Right forelimb (tissue), 1 donor: Measurements from ENCODE around the gene ATG2B.
"Not testable (repeated sequence)": the region's sequence is repeated elsewhere in the genome, so short reads cannot be mapped to it uniquely, and the experiment has no call there.

Source experiments
- DNase-seq: peaks from one replicate; pipeline ENCODE4 v3.0.0-alpha.2; 2018

ATG2B gene

DNA sequence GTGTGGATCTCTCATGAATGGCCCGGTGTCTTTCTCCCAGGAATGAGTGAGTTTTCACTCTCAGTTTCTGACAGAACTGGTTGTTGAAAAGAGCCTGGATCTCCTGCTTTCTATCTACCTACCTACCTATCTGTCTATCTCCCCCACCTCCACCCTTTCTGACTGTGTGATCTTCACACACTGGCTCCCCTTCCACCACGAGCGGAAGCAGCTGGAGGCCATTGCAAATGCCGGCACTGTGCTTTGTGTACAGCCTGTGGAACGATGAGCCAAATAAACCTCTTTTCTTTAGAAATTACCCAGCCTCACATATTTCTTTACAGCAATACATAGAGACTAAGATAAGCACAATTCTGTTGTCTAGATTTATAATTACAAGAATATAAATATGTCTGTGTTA is 7.4 kb upstream of the ATG2B start:
- DNase-seq: no peak

DNA sequence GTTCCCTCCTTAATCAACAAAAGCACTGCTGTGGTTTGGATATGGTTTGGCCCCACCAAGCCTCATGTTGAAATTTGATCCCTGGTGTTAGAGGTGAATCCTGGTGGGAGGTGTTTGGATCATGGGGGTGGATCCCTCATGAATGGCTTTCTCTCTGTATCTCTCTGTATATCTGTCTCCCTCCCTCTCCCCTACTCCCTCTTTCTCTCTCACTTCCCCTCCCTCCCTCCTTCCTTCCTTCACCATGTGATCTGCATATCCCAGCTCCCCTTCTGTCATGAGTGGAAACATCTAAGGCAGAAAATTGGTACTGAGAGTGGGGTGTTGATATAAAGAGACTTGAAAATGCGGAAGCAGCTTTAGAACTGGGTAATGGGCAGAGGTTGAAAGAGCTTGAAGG is 5.4 kb upstream of the ATG2B start:
- no peak for DNase-seq

DNA sequence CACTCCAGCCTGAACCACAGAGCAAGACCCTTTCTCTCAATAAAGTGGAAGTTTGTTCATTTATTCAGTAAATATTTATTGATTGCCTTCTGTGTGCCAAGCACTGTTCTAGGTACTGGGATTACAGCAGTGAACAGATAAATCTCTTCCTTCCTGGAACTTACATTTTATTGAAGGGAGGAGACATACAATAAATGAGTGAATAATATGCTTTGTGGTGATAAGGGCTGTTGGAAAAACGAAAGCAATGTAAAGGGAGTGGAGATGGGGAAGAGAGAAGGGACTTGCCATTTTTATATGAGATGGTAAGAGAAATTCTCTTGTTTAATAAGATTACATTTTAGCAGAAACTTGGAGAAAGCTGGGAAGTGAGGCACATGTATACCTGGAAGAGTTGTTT is 1.8 kb upstream of the ATG2B start:
- DNase-seq: no peak

DNA sequence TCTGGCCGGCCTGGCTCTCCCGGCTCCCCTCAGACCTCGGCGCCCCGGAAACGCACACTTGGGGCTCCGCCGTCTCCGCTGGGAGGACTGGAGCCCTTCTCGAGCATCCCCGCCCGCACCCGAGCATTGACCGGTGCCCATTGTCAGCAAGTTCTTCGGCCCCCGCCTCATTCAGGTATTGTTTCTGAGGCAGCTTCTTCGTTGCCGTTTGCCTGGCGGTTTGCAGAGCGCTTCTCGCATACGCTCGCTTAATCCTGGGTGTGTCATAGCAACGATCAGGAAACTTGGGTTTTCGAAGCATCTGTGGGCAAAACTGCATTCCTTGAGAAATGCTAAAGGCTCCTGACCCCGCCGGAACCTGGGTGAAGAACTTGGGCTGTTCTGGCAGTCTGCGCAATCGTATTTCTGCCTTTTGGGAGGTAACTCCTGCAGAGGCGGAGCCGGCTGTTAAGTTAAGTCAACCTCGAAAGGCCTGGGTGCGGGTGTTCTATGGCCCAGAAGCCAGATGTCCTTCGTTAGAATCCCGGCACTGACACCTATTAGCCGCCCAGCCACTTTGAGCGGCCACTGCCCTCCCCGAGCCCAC is 703 bp upstream of the ATG2B start:
- DNase-seq: no peak

DNA sequence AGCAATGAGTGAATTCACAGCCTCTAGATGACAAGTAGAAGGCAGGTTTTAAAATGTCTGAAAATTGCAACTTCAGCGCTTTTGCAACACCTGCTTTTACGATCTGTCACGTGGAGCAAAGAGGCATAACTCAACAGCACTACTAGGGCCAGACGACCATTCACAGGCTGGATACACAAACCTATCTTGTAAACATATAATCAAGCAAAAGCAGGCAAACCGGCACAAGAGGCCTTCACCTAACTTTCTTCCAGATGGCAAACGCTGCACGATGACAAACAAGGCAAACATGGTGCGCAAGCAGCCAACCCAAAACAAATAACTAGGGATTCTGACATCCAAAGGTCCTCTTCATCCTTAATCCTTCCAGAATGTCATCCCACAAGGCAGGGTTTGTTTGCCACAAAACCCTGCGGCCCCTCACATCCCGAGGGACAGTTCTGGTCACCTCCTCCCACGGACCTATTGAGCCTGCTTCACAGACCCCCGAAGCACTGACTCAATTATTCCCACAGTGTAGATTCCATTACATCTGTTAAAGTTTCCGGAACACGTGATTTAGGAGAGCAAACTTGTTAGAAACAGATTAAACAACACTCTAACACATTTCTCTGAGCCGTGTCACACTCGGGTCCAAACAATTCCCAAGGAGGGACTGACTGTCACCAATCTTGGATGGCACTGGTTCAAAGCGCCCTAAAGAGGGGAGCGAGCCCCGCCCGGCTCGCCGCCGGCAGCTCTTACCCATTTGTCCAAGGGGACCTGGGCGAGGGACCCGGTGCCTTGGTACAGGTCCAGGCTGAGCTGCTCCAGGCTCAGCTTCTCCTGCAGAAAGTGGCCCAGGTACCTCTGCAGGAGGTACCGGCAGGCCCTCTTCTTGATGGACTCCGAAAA is 823 bp downstream of the ATG2B start:
- no peak for DNase-seq

DNA sequence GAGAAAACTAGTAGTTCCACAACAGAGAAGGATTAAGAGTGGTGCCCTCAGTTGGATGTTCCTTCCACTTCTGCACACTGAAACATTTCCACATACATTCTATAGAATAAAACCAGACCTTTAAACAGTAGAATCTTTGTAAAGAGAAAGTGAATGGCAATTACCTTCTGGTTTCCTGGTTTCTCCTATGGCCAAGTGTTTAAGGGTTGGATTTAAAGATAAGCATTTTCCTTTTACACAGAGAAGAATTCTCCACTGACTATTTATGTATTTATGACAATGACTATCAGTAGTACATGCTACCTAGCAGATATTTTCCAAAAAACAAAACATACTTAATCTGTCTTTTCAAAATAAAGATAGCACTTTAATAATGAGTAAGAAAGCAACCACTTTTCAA is 3.2 kb downstream of the ATG2B start:
- DNase-seq: no peak

DNA sequence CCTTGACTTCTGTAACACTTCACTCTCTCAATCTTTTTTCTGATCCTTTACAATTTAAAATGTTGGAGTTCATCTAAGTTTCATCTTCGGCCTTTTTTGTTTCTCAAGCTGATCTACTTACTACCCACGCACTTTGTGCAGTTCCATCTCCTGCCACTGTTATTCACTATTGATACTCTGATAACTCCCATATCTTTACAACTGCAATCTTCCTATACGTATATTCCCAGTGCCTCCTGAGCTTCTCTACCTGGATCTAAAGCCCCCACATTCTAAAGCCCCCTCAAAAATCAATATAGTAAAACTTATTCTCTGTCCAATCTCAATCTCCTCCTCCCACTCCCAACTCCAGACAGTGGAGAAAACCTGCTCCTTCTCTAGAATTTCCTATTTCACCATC is 5.9 kb downstream of the ATG2B start:
- DNase-seq: no peak

DNA sequence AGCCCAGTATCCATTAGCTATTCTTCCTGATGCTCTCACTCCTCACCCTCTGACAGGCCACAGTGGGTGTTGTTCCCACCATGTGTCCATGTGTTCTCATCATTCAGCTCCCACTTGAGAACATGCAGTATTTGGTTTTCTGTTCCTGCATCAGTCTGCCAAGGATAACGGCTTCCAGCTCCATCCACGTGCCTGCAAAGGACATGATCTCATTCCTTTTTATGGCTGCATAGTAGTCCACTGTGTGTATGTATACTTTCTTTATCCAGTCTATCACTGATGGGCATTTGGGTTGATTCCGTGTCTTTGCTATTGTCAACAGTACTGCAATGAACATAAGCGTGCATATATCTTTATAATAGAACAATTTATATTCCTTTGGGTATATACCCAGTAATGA is 8.9 kb downstream of the ATG2B start:
- no peak for DNase-seq

DNA sequence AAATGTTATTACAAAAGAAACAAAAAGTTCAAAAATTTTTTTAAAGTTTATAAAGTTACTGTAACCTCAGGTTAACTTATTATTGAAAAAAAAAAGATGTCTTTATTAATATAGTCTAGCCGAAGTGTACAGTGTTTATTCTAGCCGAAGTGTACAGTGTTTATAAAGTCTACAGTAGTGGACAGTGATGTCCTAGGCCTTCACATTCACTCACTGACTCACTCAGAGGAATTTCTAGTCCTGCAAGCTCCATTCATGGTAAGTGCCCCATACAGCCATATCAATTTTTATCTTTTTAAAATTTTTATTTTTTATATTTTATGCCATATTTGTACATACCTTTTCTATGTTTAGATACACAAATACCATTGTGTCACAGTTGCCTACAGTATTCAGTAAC is 10.4 kb downstream of the ATG2B start:
- DNase-seq: no peak

DNA sequence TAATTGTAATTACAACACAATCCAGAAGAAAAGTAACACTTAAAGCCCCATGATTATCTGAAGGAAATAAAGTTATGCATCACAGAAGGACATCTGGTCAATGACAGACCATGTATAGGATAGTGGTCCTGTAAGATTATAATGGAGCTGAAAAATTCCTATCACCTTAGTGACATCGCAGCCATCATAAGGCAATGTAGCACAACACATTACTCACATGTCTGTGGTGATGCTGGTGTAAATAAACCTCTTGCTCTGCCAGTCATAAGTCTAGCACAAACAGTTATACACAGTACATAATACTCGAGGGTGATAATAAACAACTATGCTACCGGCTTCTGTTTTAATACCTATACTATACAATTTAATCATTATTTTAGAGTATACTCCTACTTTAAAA is 11.2 kb downstream of the ATG2B start:
- DNase-seq: no peak

DNA sequence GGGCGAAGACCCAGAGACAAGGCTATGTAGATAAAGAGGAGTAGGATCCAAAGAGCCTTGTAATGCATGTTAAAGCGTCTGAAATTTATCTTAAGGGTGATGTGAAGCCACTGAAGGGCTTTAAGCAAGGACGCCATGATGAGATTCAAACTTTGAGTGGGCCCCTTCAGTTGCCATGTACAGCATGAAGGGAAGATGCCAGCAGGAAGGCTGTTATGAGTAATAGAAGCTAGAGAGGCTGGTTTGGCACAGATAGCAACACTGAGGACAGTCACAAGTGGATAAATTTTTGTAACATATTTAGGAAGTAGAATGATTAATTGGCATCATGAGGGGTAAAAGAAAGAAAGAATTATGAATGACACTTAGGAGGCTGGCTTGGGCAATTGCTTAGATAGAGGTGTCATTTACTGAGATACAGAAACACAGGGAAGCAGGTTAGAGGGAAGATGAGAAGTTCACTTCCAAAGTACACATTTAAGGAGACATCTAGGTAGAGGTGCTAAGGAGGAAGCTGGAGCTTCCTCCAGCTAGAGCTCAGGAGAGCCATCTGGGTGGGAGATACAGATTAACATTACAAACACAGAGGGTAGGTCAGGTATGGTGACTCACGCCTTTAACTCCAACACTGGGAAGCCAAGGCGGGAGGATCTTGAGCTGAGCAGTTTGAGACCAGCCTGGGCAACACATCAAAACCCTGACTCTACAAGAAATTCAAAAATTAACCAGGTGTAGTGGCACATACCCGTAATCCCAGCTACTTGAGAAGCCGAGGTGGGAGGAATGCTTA is 13.7 kb downstream of the ATG2B start:
- DNase-seq: no peak

DNA sequence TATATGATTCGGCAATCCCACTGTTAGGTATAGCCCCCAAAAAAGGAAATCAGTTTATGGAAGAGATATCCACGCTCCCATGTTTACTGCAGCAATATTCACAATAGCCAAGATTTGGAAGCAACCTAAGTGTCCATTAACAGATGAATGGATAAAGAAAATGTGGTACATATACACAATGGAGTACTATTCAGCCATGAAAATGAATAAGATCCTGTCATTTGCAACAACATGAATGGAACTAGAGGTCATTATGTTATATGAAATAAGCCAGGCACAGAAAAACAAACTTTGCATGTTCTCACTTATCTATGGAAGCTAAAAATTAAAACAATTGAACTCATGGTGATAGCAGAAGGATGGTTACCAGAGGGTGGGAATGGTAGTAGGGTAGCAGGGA is 15.2 kb downstream of the ATG2B start:
- DNase-seq: not testable (repeated sequence)

DNA sequence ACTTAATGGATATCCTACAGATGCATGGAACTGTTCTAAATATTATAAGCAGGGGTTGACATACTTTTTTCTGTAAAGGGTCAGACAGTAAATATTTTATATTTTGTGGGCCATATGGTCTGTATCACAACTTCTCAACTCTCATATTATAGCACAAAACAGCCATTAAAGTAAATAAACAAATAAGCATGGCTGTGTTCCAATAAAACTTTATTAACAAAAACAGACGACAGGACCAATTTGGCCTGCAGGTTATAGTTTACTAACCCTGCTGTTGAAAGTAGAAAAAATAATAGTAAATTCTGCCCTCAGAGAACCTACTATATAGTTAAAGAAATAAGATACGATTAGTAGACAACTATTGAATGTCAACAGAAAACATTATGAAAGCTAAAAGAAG is 17.5 kb downstream of the ATG2B start:
- DNase-seq: no peak

DNA sequence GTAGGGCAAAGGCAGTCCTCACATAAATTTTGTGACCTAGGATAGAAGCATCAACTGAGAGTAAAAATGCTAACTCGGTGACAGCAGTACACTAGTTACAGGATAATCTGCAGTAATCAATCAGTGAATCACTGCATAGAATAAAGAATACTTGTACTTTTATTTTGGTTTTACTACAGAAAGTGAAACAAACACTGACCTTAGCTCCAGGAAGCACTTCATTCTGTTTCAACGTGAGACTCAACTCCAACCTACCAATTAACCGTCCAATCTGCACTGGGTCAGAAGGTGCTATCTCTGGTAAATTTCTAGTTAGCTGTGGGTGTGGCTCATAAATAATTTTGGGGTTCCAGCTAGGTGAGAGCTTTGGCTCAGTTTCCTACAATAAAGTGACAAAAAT is 21.8 kb downstream of the ATG2B start:
- no peak for DNase-seq

DNA sequence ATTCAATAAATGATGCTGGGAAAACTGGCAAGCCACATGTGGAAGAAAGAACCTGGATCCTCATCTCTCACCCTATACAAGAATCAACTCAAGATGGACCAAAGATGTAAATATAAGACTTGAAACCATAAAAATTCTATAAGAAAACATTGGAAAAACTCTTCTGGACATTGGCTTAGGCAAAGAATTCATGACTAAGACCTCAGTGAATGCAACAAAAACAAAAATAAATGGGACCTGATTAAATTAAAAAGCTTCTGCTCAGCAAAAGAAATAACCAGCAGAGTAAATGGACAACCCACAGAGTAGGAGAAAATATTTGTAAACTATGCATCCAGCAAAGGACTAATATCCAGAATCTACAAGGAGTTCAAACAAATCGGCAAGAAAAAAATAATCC is 24.6 kb downstream of the ATG2B start:
- DNase-seq: no peak

DNA sequence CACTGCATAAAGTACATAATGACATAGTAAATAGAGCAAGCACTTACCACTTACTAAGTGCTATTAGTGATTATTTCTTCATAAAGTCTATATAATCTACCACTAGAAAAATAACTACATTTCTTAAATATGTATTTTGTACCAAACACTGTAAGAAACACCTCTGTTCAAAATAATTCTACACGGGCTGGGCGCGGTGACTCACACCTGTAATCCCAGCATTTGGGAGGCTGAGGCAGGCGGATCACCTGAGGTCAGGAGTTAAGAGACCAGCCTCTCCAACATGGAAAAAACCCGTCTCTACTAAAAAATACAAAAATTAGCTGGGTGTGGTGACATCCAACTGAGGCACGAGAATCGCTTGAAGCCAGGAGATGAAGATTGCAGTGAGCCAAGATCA is 38.9 kb downstream of the ATG2B start:
- no peak for DNase-seq

DNA sequence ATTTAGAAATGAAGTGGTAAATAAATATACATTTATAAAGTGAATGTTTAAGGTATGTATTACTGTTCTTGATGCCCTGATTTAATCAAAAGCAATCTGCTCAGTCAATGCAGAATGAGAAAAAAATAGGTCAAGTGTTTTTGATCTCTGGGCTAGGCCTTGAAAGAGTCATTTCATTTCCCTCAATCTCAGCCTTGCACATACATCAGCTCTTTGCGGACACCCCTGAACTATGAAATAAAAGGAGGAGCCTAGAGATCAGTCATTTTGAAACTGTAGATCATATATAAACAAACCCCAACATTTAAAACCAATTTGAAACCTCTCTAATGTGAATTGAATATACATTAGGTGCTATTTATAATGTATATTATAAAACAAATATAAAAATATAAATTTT is 42.5 kb downstream of the ATG2B start:
- DNase-seq: no peak

DNA sequence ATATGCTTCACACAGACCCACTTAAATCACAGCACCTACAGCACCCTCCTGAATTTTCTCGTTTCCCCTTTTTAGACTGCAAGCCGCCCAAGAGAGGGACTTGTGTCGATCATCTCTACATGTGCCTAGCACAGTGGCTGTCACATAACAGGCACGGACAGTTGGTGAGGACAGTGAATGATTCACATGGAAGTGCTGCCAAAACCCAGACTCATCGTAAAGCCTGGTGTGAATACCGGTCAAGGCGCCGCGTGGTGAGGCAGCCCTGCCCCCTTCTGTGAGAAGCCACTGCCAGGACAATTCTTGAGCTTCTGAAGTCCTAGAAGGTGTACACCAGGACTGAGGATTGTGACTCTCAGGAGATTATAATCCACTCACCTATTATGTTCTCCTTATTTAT is 44.3 kb downstream of the ATG2B start:
- DNase-seq: no peak

DNA sequence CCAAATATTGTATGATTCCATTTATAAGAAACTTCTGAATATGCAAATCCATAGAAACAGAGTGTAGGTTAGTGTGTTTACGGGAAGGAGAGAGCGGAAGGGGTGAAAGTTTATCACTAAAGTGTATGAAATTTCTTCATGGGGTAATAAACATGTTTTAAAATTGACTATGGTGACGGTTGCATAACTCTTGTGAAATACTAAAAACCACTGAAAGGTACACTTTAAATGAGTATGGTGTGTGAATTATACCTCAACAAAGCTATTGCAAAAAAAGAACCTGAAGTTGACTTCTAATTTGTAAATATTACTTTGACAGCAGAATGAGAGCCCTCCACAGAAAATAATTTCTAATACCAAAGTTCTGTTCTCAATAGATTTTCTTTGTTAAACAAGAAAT is 47.1 kb downstream of the ATG2B start:
- DNase-seq: no peak

DNA sequence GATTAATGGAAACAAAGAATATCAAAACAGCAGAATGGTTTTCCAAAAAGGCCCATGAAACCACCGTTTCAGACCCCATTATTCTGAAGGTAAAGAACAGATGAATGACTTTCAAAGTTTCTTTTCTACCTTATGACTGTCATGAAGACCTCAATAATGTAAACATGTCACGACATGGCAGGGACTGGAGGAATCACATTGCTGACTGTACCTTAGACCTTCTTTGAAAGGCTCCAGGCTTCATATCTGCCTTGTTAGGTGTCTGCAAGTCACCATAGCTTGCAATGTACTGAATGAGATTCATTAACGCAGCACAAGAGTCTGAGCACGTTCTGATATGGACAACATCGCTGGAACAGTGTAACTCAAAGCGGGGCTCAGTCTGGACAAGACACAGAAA is 52.2 kb downstream of the ATG2B start:
- no peak for DNase-seq

DNA sequence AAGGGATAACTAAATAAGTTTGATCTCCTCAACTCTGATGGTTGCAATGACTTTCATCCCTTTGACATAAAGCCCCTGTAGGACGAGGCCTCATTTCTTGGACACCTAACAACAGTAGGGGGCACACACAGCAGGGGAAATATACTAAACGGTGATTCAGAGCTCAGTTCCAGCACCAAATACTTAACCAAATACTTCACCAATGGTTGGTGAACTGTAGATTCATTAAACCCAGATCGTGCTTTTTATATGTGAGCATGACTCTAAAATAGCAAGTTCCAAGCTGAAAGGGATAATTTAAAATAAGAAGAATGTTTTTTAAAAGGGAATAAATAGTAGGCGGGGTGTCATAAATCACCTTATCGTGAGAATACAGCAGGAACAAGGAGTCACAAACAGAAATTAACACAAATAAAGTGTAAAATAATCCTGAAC is 53.2 kb downstream of the ATG2B start:
- no peak for DNase-seq

DNA sequence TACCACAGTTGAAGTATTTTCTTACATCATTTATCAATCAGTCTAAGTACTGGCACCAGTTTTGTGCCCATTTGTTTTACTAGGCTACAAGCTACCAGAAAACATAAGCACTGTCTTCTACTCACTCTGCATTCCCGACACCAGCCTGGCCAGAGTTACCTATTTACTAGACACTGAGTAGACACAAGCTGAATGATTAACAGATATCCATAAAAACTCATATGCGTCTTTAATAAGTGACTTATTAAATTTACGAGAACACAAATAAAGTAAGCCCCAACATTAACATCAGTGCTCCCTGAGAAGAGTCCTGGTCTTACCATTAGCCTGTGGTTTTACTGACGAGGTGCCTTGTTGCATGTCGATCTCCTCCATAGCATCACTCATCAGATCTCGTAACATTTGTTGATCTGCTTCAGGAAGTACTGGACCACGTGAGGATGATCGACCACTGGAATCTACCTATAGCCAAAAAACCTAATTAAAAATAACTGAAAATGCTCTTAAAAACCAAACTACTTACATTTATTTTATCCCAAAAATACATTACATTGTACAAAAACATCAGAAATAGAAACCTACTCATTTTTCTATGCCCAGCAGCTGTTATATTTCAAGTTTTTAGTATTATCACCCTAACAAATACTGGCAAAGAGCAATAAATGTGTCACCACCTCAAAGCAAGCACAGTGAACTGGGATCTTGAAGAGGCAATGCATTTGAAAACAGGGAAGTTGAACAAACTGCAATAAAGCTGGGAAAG is 53.8 kb downstream of the ATG2B start:
- no peak for DNase-seq

DNA sequence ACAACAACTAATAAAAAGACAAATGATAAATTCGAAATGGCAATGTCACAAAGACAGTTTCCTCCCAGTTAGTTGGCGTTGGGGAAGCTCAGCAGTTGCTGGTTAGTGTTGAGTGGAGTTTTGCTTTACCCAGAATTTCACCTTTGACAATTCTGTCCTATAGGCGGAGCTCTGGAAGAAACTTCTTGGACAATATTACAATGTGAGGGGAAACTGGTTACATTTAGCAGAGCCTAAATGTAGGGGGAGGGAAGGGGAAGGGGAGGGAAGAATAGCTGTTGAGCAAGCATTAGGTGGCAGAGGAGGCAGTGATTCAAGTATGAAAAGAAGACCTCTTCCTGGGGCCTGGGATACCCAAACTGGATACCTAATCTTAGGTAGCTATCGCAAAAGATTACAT is 55.7 kb downstream of the ATG2B start:
- no peak for DNase-seq
